IMR-90 (cell line): ENCODE data around the gene CLEC16A. TPM values are rescaled to one million over a fixed set of nuclear protein-coding genes. Genes with fewer than 3 reads are reported as not detected.

Experiments
- ATAC-seq: fragments of 200-7000 bp; cut with Tn5 transposase; 2 replicates; pipeline ENCODE4 v1.9.1; 2020; ENCODE audit warnings: low read depth, mild to moderate bottlenecking, moderate library complexity
- BruUV-seq: library from RNA; stranded (reverse); fragments of 400-500 nt; replicated peaks from 2 replicates; lab custom pipeline; 2021; lab: Mats Ljungman, UMichigan
- CTCF ChIA-PET: fragments of 300-600 bp; formaldehyde crosslinking; extraction: SDS; loops from one replicate; lab custom pipeline; 2021; ENCODE audit warnings: antibody characterized with exemption; lab: Yijun Ruan, JAX
- POLR2A ChIA-PET: fragments of 300-600 bp; sonication (Branson Sonifier 250); formaldehyde crosslinking; loops from one replicate; lab custom pipeline; 2022; ENCODE audit warnings: antibody characterized with exemption; ENCODE audit not compliant: unreplicated experiment; lab: Charles Lee
- DNase-seq: peaks from one replicate; pipeline ENCODE4 v3.0.0; 2013
- H2AFZ ChIP-seq: replicated peaks from 2 replicates; pipeline ENCODE3; 2013; ENCODE audit warnings: low read length, mild to moderate bottlenecking; ENCODE audit not compliant: poor library complexity
- H2AK5ac ChIP-seq: 2 replicates; pipeline ENCODE4 v1.6.1; 2013; ENCODE audit warnings: low read depth, low read length, inconsistent platforms
- H2AK9ac ChIP-seq: replicated peaks from 2 replicates; pipeline ENCODE3; 2013; ENCODE audit warnings: mild to moderate bottlenecking, low read depth, low read length, moderate library complexity; ENCODE audit not compliant: poor library complexity
- H2BK120ac ChIP-seq: 2 replicates; pipeline ENCODE4 v1.6.1; 2013; ENCODE audit warnings: low read depth, low read length, inconsistent platforms
- H2BK15ac ChIP-seq: 3 replicates; pipeline ENCODE4 v1.6.1; 2013; ENCODE audit warnings: low read depth, low read length, inconsistent platforms
- H2BK20ac ChIP-seq: 2 replicates; pipeline ENCODE4 v1.6.1; 2013; ENCODE audit warnings: low read depth, mild to moderate bottlenecking, inconsistent platforms, low read length, moderate library complexity
- H2BK5ac ChIP-seq: 2 replicates; pipeline ENCODE4 v1.6.1; 2013; ENCODE audit warnings: mild to moderate bottlenecking, low read depth, low read length, inconsistent platforms; ENCODE audit not compliant: poor library complexity, severe bottlenecking
- H3K14ac ChIP-seq: replicated peaks from 2 replicates; pipeline ENCODE4 v1.6.1; 2013; ENCODE audit warnings: low read depth, low read length, inconsistent platforms
- H3K18ac ChIP-seq: 2 replicates; pipeline ENCODE4 v1.6.1; 2013; ENCODE audit warnings: low read depth, low read length, control low read depth
- H3K23ac ChIP-seq: 2 replicates; pipeline ENCODE4 v1.6.1; 2013; ENCODE audit warnings: low read depth, low read length, inconsistent platforms
- H3K27ac ChIP-seq: 2 replicates; pipeline ENCODE4 v1.5.1; 2013; ENCODE audit warnings: mild to moderate bottlenecking, control low read depth, low read length; ENCODE audit not compliant: insufficient read depth
- H3K27me3 ChIP-seq: 2 replicates; pipeline ENCODE4 v1.6.1; 2013; ENCODE audit warnings: low read length; ENCODE audit not compliant: control insufficient read depth, insufficient read depth
- H3K36me3 ChIP-seq: 2 replicates; pipeline ENCODE4 v1.6.1; 2013; ENCODE audit warnings: low read length, mixed read lengths; ENCODE audit not compliant: control insufficient read depth, insufficient read depth
- H3K4ac ChIP-seq: 2 replicates; pipeline ENCODE4 v1.6.1; 2013; ENCODE audit warnings: low read depth, low read length, inconsistent platforms
- H3K4me1 ChIP-seq: 2 replicates; pipeline ENCODE4 v1.6.1; 2013; ENCODE audit warnings: low read length, mixed read lengths; ENCODE audit not compliant: control insufficient read depth, insufficient read depth
- H3K4me2 ChIP-seq: 2 replicates; pipeline ENCODE4 v1.6.1; 2013; ENCODE audit warnings: low read depth, mild to moderate bottlenecking, control low read depth, low read length, moderate library complexity
- H3K4me3 ChIP-seq: 2 replicates; pipeline ENCODE4 v1.5.1; 2013; ENCODE audit warnings: low read depth, mild to moderate bottlenecking, control low read depth, low read length, moderate library complexity; ENCODE audit not compliant: insufficient read depth
- H3K56ac ChIP-seq: 2 replicates; pipeline ENCODE4 v1.6.1; 2013; ENCODE audit warnings: low read length, inconsistent platforms; ENCODE audit not compliant: insufficient read depth; ENCODE audit errors: extremely low read depth
- H3K79me1 ChIP-seq, 2 experiments: 2 replicates each; pipeline ENCODE4 v1.6.1; 2013; ENCODE audit warnings: low read length in 2 of 2, inconsistent platforms in 1 of 2, low read depth in 1 of 2
- H3K9ac ChIP-seq: 2 replicates; pipeline ENCODE4 v1.6.1; 2013; ENCODE audit warnings: low read depth, low read length, control low read depth
- H3K9me1 ChIP-seq: 2 replicates; pipeline ENCODE4 v1.6.1; 2013; ENCODE audit warnings: low read length, inconsistent platforms; ENCODE audit not compliant: insufficient read depth
- H3K9me3 ChIP-seq: 2 replicates; pipeline ENCODE4 v1.6.1; 2013; ENCODE audit warnings: low read length; ENCODE audit not compliant: control insufficient read depth, insufficient read depth
- H4K20me1 ChIP-seq: 2 replicates; pipeline ENCODE4 v1.6.1; 2013; ENCODE audit warnings: low read length, inconsistent platforms; ENCODE audit not compliant: insufficient read depth
- H4K5ac ChIP-seq: 2 replicates; pipeline ENCODE4 v1.6.1; 2013; ENCODE audit warnings: mild to moderate bottlenecking, low read depth, low read length, control low read depth
- H4K8ac ChIP-seq, 2 experiments: 2 replicates each; pipeline ENCODE4 v1.6.1; 2013; ENCODE audit warnings: low read depth in 2 of 2, low read length in 2 of 2, control low read depth in 1 of 2, inconsistent platforms in 1 of 2
- H4K91ac ChIP-seq: 2 replicates; pipeline ENCODE4 v1.6.1; 2013; ENCODE audit warnings: low read depth, low read length, inconsistent platforms; ENCODE audit not compliant: insufficient read depth
- CHD1 ChIP-seq: IDR thresholded peaks from 2 replicates; pipeline ENCODE4 v1.6.1; 2012; ENCODE audit warnings: low read depth, low read length, improper control_type of control experiment
- FOS ChIP-seq: fragments of 150-350 bp; IDR thresholded peaks from 2 replicates; pipeline ENCODE4 v1.6.1; 2016; ENCODE audit warnings: low read depth, low read length
- MAZ ChIP-seq: IDR thresholded peaks from 2 replicates; pipeline ENCODE4 v1.6.1; 2012; ENCODE audit warnings: low read depth, mild to moderate bottlenecking, low read length, improper control_type of control experiment, moderate library complexity, borderline replicate concordance
- MXI1 ChIP-seq: IDR thresholded peaks from 2 replicates; pipeline ENCODE4 v1.6.1; 2012; ENCODE audit warnings: low read depth, mild to moderate bottlenecking, low read length, moderate library complexity, borderline replicate concordance
- POLR2A ChIP-seq: IDR thresholded peaks from 2 replicates; pipeline ENCODE4 v1.6.1; 2012; ENCODE audit warnings: mild to moderate bottlenecking, low read depth, low read length
- RAD21 ChIP-seq: IDR thresholded peaks from 2 replicates; pipeline ENCODE4 v1.6.1; 2012; ENCODE audit warnings: low read length, improper control_type of control experiment
- RCOR1 ChIP-seq: IDR thresholded peaks from 2 replicates; pipeline ENCODE4 v1.6.1; 2012; ENCODE audit warnings: mild to moderate bottlenecking, low read length, improper control_type of control experiment; ENCODE audit not compliant: insufficient replicate concordance
- RFX5 ChIP-seq: IDR thresholded peaks from 2 replicates; pipeline ENCODE4 v1.8.0; 2012; ENCODE audit warnings: low read depth, mild to moderate bottlenecking, low read length, moderate library complexity
- SMC3 ChIP-seq: fragments of 150-350 bp; IDR thresholded peaks from 2 replicates; pipeline ENCODE4 v1.6.1; 2016; ENCODE audit warnings: low read depth, mild to moderate bottlenecking, antibody characterized with exemption, low read length, moderate library complexity
- USF2 ChIP-seq: fragments of 150-350 bp; IDR thresholded peaks from 2 replicates; pipeline ENCODE4 v1.6.1; 2017; ENCODE audit warnings: mild to moderate bottlenecking, antibody characterized with exemption, low read length, low read depth
- WGBS, 2 experiments: methylation state at CpG; one replicate each; pipeline versions ENCODE4 v1.1.5 to v1.1.7; 2013; ENCODE audit warnings: missing lambda C conversion rate in 2 of 2; ENCODE audit not compliant: insufficient read length in 1 of 2; ENCODE audit errors: extremely low coverage in 2 of 2; 5-methylcytosine and 5-hydroxymethylcytosine counted together
- dilution Hi-C: fragments of 300-500 bp; cut with HindIII; formaldehyde crosslinking; loops from one replicate; pipeline ENCODE4 v1.14.3; 2018; ENCODE audit warnings: low sequenced_read_pairs; ENCODE audit not compliant: unreplicated experiment
- in situ Hi-C: fragments of 300-500 bp; cut with MboI; formaldehyde crosslinking; loops from 3 replicates; pipeline ENCODE4 v1.14.3; 2019; ENCODE audit warnings: low sequenced_read_pairs, inconsistent platforms, mixed read lengths
- intact Hi-C: fragments of 100-400 bp; cut with micrococcal nuclease; formaldehyde crosslinking; loops from 2 replicates; pipeline ENCODE4 v1.10.0; 2022
- polyA plus RNA-seq, 3 experiments: library from polyadenylated mRNA; depleted of rRNA; stranded (reverse); fragments of >200 nt; gene quantifications; 2 replicates each; pipeline ENCODE4 v1.2.3, GENCODE V29; 2012; ENCODE audit warnings: low replicate concordance in 1 of 3
- total RNA-seq: library from RNA; depleted of rRNA; stranded (reverse); fragments of >200 nt; gene quantifications from 2 replicates; pipeline ENCODE4 v1.2.3, GENCODE V29; 2012
- TF ChIP-seq, protein P1 (sequence below): conservative IDR thresholded peaks from 2 replicates; pipeline ENCODE4 v1.5.1; 2012; ENCODE audit warnings: mild to moderate bottlenecking, low read depth, low read length, improper control_type of control experiment

Gene CLEC16A
- total and polyA plus RNA-seq, 2 of the 4 experiments (the other 2 are of a cell fraction), result 15.9 to 16.5 TPM

DNA sequence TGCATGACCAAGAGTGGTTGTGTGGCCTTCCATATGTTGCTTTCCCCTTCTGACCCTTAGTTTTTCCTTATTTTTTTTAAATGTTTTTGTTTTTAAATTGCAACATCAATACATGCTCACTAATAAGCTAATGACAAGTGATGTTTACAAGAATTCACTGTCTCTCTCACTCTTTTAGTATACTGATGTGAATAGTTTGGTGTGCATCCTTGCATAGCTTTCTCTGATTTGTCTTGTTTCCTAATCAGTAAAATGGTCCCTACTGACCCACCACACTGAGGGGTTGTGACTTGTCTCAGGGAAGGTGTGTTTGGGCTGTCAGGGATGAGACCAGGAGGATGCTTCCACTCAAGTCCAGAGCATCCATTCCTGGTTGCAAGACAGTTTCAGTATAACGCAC lies 41.4 kb upstream of the CLEC16A start:
- H3K4ac ChIP-seq, result no peak overlapping the region
- H2AK9ac ChIP-seq, result no peak overlapping the region
- no peak overlapping the region for H2BK120ac ChIP-seq
- H3K4me1 ChIP-seq, result no peaks in the 10 kb centered on the region
- no peak overlapping the region for H3K4me2 ChIP-seq
- BruUV-seq, result no TSS peak
- H2BK15ac ChIP-seq, result no peak overlapping the region
- H3K18ac ChIP-seq, result no peak overlapping the region
- ChIA-PET CTCF (interaction anchor here (0.6 kb wide), 1 partner anchor 1090 kb away, joined by 4 read pairs; no protein-coding TSS in a partner anchor), POLR2A (no interaction called here)
- no peak overlapping the region for H3K14ac ChIP-seq
- no peak overlapping the region for H4K5ac ChIP-seq
- intact Hi-C loops, result no loop called here
- no peak overlapping the region for H2BK20ac ChIP-seq
- in situ Hi-C loops, result loop anchor here (25.0 kb wide), 1 partner anchor 641 kb away; no protein-coding TSS in a partner anchor
- H2AK5ac ChIP-seq, result no peak overlapping the region
- H3K36me3 ChIP-seq, result no peaks in the 10 kb centered on the region
- dilution Hi-C loops, result no loop called here
- H2BK5ac ChIP-seq, result no peak overlapping the region
- no peaks in the 10 kb centered on the region for H3K9me1 ChIP-seq
- no peak overlapping the region for H4K91ac ChIP-seq
- no peak for ATAC-seq
- no peaks in the 10 kb centered on the region for H4K20me1 ChIP-seq
- H2AFZ ChIP-seq, result no peak overlapping the region
- no peaks in the 10 kb centered on the region for H3K79me1 ChIP-seq
- no peak overlapping the region for H3K9ac ChIP-seq
- H3K23ac ChIP-seq, result no peak overlapping the region
- no CpG with 5 or more reads among the region's 1 CpG for WGBS, 2 experiments
- TF ChIP-seq USF2 (no peak), MAZ (no peak), SMC3 (no peak), RAD21 (no peak), MXI1 (no peak), FOS (no peak), POLR2A (no peak), RCOR1 (no peak), RFX5 (no peak), CHD1 (no peak)
- TF ChIP-seq, protein P1, sequence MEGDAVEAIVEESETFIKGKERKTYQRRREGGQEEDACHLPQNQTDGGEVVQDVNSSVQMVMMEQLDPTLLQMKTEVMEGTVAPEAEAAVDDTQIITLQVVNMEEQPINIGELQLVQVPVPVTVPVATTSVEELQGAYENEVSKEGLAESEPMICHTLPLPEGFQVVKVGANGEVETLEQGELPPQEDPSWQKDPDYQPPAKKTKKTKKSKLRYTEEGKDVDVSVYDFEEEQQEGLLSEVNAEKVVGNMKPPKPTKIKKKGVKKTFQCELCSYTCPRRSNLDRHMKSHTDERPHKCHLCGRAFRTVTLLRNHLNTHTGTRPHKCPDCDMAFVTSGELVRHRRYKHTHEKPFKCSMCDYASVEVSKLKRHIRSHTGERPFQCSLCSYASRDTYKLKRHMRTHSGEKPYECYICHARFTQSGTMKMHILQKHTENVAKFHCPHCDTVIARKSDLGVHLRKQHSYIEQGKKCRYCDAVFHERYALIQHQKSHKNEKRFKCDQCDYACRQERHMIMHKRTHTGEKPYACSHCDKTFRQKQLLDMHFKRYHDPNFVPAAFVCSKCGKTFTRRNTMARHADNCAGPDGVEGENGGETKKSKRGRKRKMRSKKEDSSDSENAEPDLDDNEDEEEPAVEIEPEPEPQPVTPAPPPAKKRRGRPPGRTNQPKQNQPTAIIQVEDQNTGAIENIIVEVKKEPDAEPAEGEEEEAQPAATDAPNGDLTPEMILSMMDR, result no peak
- H3K56ac ChIP-seq, result no peak overlapping the region
- no peak for DNase-seq
- no peak overlapping the region for H4K8ac ChIP-seq
- H3K4me3 ChIP-seq, result no peak overlapping the region
- peaks cover 6% of the 10 kb centered on the region for H3K9me3 ChIP-seq
- H3K27me3 ChIP-seq, result peaks cover 11% of the 10 kb centered on the region
- H3K27ac ChIP-seq, result no peak overlapping the region
